Testis (tissue), 3 donors: ENCODE measurements around the gene ANAPC4. TPM values are rescaled to one million over a fixed set of nuclear protein-coding genes. Genes with fewer than 3 reads are reported as not detected.

Experiments
- DNase-seq: peaks from one replicate; pipeline ENCODE4 v3.0.0-alpha.2; 2019
- H3K27ac ChIP-seq, 2 donors: fragments of 200-600 bp; sonication (generic); one replicate each; pipeline ENCODE4 v1.5.1; 2019
- H3K27me3 ChIP-seq: fragments of 200-600 bp; sonication (generic); one replicate; pipeline ENCODE4 v1.5.1; 2019
- H3K36me3 ChIP-seq: fragments of 200-600 bp; sonication (generic); one replicate; pipeline ENCODE4 v1.5.1; 2017; ENCODE audit warnings: low read depth; ENCODE audit errors: missing control alignments
- H3K4me1 ChIP-seq: fragments of 200-600 bp; sonication (generic); one replicate; pipeline ENCODE4 v1.5.1; 2019
- H3K4me3 ChIP-seq, 2 donors: fragments of 200-600 bp; sonication (generic); one replicate each; pipeline ENCODE4 v1.5.1; 2017 to 2019
- H3K9me3 ChIP-seq: fragments of 200-600 bp; sonication (generic); one replicate; pipeline ENCODE4 v1.5.1; 2017
- POLR2A ChIP-seq: fragments of 450-650 bp; IDR thresholded peaks from one replicate; pipeline ENCODE4 v1.6.1; 2017; ENCODE audit warnings: antibody characterized with exemption, mild to moderate bottlenecking, moderate library complexity
- WGBS, 2 donors: methylation state at CpG; one replicate each; pipeline ENCODE4 v1.1.5; 2018; 5-methylcytosine and 5-hydroxymethylcytosine counted together
- intact Hi-C: fragments of 100-400 bp; cut with DNase I; formaldehyde crosslinking; loops from one replicate; pipeline ENCODE4 v1.15.1; 2023; ENCODE audit warnings: low total_unique reads
- polyA plus RNA-seq: library from polyadenylated mRNA; stranded (reverse); fragments of 350-450 nt; fragmentation: Illumina TruSeq; extraction: RNeasy Lipid Tissue Mini Kit (QIAGEN cat#74804); gene quantifications from one replicate; pipeline ENCODE4 v1.2.3, GENCODE V29; 2014; ENCODE audit warnings: low read depth, low replicate concordance; ENCODE audit not compliant: insufficient read depth
- total RNA-seq, 2 donors: library from RNA; depleted of rRNA; stranded (reverse); fragments of >200 nt; gene quantifications; one replicate each; pipeline ENCODE4 v1.2.3, GENCODE V29; 2016
- TF ChIP-seq, protein P1 (sequence below), 3 experiments: fragments of 450-650 bp in 2 of 3; fragments of 200-600 bp in 1 of 3; sonication (generic) in 1 of 3; IDR thresholded peaks; one replicate each; pipeline ENCODE4 v1.5.1; 2016 to 2019; ENCODE audit warnings: antibody characterized with exemption in 3 of 3, mild to moderate bottlenecking in 2 of 3, moderate library complexity in 1 of 3

Gene ANAPC4
- total and polyA plus RNA-seq, 3 donors from 2014 or later, result 16.1 to 43.5 (median 35.3) TPM

DNA sequence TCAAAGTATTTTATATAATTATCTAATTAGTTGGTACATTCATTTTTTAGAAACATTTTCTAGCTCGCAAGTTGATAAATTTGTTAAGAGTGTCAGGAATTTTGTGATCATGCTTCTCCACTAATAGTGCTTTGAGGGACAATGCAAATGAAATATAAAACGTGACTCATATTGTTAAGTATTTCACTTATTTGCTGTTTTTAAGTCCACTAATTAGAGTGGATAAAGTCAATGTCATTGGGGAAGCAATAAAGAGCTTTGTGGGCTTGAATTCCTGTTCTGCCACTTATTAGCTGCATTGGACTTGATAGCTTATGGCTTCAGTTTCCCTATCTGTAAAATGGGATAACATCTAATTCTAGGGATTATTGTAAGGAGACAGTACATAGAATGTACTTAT lies 26.5 kb upstream of the ANAPC4 start:
- intact Hi-C loops, result no loop called here
- Histone ChIP-seq H3K27me3 (no peaks in the 10 kb centered on the region), H3K4me3 (no peak overlapping the region), H3K36me3 (peaks cover 4% of the 10 kb centered on the region), H3K27ac (no peak overlapping the region), H3K9me3 (no peaks in the 10 kb centered on the region), H3K4me1 (no peaks in the 10 kb centered on the region)
- no peak for DNase-seq
- 81 to 93% methylated on average over 2 of the region's 2 CpGs for WGBS, 2 donors
- TF ChIP-seq, protein P1, sequence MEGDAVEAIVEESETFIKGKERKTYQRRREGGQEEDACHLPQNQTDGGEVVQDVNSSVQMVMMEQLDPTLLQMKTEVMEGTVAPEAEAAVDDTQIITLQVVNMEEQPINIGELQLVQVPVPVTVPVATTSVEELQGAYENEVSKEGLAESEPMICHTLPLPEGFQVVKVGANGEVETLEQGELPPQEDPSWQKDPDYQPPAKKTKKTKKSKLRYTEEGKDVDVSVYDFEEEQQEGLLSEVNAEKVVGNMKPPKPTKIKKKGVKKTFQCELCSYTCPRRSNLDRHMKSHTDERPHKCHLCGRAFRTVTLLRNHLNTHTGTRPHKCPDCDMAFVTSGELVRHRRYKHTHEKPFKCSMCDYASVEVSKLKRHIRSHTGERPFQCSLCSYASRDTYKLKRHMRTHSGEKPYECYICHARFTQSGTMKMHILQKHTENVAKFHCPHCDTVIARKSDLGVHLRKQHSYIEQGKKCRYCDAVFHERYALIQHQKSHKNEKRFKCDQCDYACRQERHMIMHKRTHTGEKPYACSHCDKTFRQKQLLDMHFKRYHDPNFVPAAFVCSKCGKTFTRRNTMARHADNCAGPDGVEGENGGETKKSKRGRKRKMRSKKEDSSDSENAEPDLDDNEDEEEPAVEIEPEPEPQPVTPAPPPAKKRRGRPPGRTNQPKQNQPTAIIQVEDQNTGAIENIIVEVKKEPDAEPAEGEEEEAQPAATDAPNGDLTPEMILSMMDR (IDR thresholded peaks at IDR 0.05), result no peak
- no peak for TF ChIP-seq POLR2A

DNA sequence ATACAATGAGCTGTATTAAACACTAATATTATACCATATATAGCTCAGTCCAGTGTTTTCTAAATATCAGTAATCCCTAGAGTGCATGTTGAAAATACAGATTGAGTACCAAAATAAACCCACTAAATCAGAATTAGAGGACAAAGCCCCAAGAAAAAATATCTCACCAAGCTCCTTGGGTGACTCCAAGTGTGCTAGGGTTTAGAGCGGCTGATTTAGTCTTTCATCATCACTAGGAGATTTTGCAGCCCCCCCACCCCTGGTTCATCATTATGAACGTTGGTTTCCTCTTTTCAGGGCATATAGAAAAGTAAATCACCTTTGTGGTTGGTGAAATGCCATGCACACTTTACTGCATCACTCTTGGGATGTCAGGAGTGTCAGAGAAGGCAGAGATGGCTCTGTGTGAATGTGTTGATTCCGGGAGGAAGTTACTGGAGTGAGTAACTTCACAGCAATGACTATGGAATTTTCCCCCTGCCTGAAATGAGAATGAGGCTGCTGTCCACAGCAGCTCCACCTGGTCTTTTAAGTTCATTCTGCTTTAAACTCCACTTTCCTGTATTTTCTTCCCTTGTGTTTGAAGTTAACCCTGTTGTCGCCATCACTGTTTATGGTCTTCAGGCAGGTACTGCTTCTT lies 25.2 kb upstream of the ANAPC4 start:
- intact Hi-C loops, result no loop called here
- Histone ChIP-seq H3K4me3 (no peak overlapping the region), H3K27me3 (no peaks in the 10 kb centered on the region), H3K9me3 (no peaks in the 10 kb centered on the region), H3K36me3 (peaks cover 4% of the 10 kb centered on the region), H3K4me1 (no peaks in the 10 kb centered on the region), H3K27ac (no peak overlapping the region)
- WGBS, 2 donors, result 85 to 92% methylated on average over 4 of the region's 4 CpGs
- no peak for TF ChIP-seq POLR2A
- TF ChIP-seq, protein P1 (IDR thresholded peaks at IDR 0.05), result no peak
- DNase-seq, result no peak

DNA sequence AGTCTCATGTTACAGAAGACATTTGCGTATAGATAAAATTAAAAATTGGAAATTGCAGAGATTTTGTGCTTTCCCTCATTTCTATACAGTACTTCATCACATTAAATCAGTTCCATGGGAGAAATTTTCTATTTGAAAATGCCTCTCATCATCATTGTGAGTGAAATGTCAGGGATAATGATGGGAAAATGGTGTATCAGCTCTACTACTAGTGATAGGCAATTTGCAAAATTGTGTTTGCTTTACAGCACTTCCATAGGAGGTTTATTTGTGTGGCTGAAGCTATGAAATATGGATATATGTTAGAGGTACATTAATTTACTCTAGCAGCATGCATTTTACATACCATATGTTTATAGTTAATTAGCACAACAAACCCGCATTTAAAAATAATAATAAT lies 21.0 kb upstream of the ANAPC4 start:
- Histone ChIP-seq H3K9me3 (no peaks in the 10 kb centered on the region), H3K36me3 (peaks cover 4% of the 10 kb centered on the region), H3K27ac (no peak overlapping the region), H3K4me1 (no peaks in the 10 kb centered on the region), H3K4me3 (no peak overlapping the region), H3K27me3 (no peaks in the 10 kb centered on the region)
- intact Hi-C loops, result no loop called here
- TF ChIP-seq POLR2A, result no peak
- TF ChIP-seq, protein P1 (IDR thresholded peaks at IDR 0.05), result no peak
- no peak for DNase-seq
- WGBS, 2 donors, result 94% methylated on average over 2 of the region's 2 CpGs

DNA sequence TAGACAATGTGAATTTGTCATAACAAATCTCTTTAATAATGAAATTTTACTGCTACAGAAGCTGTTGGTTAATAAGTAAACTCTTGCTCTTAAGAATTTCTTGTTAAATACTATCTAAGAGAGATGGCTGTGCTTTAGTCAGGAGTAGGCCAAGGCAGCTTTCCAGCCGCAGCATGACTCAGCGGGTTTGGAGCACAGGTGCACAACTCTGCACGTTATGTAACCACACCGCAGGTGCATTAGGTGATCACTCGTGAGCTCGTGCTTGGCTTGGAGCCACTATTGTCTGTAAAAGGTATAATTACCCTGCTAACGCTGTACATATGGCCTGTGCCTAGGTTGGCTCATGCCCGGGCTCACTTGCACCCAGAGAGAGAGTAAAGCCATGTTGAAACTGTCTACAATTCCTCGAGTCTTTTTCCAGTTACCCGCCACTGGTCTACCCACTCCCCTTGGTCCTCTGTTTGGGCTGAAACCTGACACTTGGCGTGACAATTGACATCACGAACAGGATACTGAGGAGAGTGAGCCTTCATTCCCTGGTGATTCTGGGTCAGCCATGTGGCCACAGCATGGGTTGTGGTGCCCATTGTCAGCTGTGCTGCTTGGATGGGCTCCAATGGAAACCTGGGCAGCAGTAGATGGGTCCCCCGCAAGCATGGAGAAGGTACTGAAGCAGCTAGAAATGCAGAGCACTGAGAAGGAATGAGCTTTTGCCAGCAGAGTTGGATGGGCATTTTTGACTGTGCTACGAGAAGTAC lies 18.4 kb upstream of the ANAPC4 start:
- no peak for TF ChIP-seq POLR2A
- TF ChIP-seq, protein P1 (IDR thresholded peaks at IDR 0.05), result no peak
- H3K27ac ChIP-seq, result no peak overlapping the region
- no peaks in the 10 kb centered on the region for H3K27me3 ChIP-seq
- intact Hi-C loops, result no loop called here
- no peak overlapping the region for H3K4me3 ChIP-seq
- H3K4me1 ChIP-seq, result no peaks in the 10 kb centered on the region
- no peak for DNase-seq
- H3K9me3 ChIP-seq, result no peaks in the 10 kb centered on the region
- H3K36me3 ChIP-seq, result no peaks in the 10 kb centered on the region
- WGBS, 2 donors, result 96 to 97% methylated on average over 13 to 14 of the region's 14 CpGs
